HG03575 (cell line): ENCODE results near the gene HTR2A.

ENCODE experiments used
- ATAC-seq: cut with Tn5 transposase; IDR thresholded peaks from one replicate; pipeline ENCODE4 v1.9.1; 2021; ENCODE audit not compliant: unreplicated experiment, insufficient number of reproducible peaks, low FRiP score; ENCODE audit errors: extremely low read depth

Gene HTR2A

GRCh38 chr13:46881621-46882020, 15.2 kb downstream of the HTR2A start:
- ATAC-seq: no peak

GRCh38 chr13:46874006-46874405, 22.8 kb downstream of the HTR2A start:
- ATAC-seq: no peak

- no peak for ATAC-seq
These were observed 25.3 kb downstream of the HTR2A start for GRCh38 chr13:46871557-46871956.

DNA sequence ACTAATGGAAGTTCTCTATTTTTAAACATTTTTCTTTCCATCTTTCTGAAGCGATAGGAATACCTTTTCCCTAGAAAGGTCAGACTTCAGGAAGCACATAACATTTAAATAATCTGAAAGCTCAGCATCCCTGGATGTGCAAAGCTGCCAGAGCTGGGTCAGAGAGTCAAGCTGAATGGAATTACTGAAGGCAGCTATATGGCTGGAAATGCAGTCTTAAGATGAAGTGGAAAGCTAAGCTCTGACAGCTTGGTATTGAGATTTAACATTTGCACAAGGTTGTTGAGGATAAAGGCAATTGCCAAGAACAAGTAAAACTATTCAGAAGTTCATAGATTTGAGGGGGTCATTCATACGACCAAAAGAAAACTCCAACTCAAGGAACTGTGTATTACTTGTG, 28.8 kb downstream of the HTR2A start:
- no peak for ATAC-seq

- no peak for ATAC-seq
These were observed 30.7 kb downstream of the HTR2A start for GRCh38 chr13:46866150-46866549.

DNA sequence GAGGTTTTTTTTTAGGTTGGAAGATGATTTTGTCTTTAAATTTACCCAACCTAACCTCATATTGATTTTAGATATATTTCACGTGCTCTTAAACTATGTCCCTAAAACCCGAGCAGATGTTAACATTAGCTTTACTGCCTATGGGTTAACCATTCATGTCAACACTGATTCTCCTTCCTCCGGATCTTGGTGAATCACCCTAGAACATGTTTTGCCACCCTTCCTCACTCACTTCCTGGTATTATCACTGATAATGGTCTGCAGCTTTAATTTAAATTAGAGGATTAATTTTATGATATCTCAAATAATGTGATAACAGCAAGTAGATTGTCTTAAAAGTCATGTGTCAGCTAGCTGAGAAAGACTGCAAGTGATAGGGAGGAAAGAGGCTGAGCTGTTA, 31.9 kb downstream of the HTR2A start:
- ATAC-seq: no peak

- no peak for ATAC-seq
These were observed 34.9 kb downstream of the HTR2A start for GRCh38 chr13:46861959-46862358.

- no peak for ATAC-seq
These were observed 36.1 kb downstream of the HTR2A start for GRCh38 chr13:46860722-46861121.

GRCh38 chr13:46858776-46859175, 38.1 kb downstream of the HTR2A start:
- ATAC-seq: no peak

- ATAC-seq: no peak
These were observed 38.7 kb downstream of the HTR2A start for GRCh38 chr13:46858163-46858562.

DNA sequence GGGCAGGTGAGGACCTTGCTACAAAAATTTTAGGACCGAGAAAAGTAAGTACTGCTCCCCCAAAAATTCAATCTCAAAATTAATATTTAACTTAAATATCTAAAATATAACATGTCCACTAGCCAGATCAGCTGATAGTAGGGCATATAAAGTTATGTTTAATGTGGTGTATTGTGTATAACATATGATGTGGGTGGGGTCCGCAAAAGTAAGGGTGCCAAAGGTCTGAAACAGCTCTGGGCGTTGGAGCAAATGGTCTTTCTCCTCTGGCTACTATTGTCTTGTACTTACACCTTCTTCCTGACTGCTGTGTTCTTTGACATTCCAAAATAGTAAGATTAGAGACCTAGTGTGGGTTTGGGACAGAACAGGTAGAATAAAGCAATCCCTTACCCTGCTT, 41.2 kb downstream of the HTR2A start:
- no peak for ATAC-seq

DNA sequence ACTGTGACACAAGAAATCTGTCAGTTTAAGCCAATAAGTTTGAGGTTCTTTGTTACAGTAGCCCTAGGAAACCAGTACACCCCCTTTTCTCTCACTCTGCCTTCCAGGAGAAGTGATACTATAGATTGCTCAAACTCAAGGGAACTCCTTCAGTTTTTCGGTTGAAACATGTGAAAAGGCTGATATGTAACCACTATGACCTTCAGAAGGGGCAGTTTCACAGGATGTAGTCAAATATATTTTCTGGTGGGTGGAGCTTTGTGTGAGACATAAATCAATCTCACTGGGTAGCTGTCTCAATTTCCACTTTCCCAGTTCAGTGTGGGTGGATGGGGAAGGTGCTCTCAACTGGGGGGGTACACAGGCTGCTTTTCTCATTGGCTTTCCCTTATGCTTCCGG, 41.7 kb downstream of the HTR2A start:
- ATAC-seq: no peak

DNA sequence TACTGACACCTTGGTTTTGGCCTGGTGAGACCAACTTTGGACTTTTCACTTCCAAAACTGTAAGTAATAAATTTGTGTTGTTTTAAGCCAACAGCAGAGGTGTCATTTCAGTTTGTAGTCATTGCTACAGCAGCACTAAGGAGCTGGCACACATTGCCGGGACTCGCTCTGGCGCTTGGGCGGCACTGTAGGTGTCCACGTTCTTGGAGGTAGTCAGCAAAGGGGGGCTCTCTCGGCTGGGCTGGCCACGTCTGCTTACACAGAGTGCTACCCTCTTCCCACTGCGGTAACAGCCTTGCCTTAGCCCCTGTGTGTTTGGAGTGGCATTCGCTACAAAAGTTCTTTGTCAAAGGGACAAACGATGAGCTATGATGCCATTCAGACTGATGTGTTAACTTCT, 44.7 kb downstream of the HTR2A start:
- ATAC-seq: no peak

- no peak for ATAC-seq
These were observed 46.6 kb downstream of the HTR2A start for GRCh38 chr13:46850214-46850613.

- no peak for ATAC-seq
These were observed 50.1 kb downstream of the HTR2A start for GRCh38 chr13:46846726-46847125.

DNA sequence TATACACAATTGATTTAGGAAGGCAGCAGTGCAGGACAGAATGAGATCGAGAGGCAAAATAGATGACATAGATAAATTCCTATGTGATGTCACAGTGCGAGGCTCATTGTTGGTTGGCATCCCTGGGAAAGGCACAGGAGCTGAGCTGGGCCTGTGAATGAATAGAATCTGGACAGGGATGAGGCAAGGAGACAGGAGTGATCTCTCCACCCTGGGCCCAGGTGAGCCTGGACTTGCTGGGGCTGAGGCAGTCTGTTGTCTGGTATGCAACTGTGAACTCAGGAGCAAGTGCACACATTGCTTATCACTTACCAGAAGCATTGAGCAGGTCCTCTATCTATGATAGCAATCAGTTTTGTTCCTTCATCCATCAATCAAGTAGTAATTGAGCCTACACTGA, 51.7 kb downstream of the HTR2A start:
- ATAC-seq: no peak

DNA sequence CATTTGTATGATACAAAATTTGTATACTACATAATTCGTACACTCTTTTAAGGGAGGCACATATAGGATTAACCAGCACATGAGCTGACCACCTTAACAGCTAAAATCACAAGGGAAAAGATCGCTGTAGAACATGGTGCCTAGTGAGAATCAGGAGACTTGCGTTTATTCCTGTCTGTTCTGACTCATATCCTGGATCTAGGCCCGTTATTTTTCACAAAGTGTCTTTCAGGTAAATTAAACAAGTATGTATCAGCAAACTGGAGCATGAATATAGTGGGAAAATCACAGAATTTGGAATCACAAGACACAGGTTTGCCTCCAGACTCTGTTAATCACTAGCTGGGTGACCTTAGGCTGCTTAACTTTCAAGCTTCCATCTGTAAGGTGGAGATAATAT, 52.4 kb downstream of the HTR2A start:
- no peak for ATAC-seq

GRCh38 chr13:46839399-46839798, 57.5 kb downstream of the HTR2A start:
- no peak for ATAC-seq

GRCh38 chr13:46834657-46835056, 62.2 kb downstream of the HTR2A start:
- ATAC-seq: no peak

- ATAC-seq: no peak
These were observed 65.2 kb downstream of the HTR2A start for GRCh38 chr13:46831588-46832194.

- no peak for ATAC-seq
These were observed 66.3 kb downstream of the HTR2A start for GRCh38 chr13:46830405-46831005.
